SU-DHL-6 (cell line): Measurements from ENCODE around the gene ZNF586.

Experiments used
- CTCF ChIP-seq: fragments of 200-600 bp; sonication (generic); IDR thresholded peaks from one replicate; pipeline ENCODE4 v1.5.1; 2017; ENCODE audit warnings: antibody characterized with exemption, mild to moderate bottlenecking, low read length, moderate library complexity; ENCODE audit not compliant: insufficient read depth, poor library complexity, severe bottlenecking
- EZH2phosphoT487 ChIP-seq: fragments of 200-600 bp; sonication (generic), shearing (Covaris generic); conservative IDR thresholded peaks from 2 replicates; pipeline ENCODE4 v1.6.1; 2018; ENCODE audit warnings: mild to moderate bottlenecking, antibody characterized with exemption, low read length, moderate library complexity, mixed read lengths

GRCh38 chr19:57818378-57818777, 48.9 kb downstream of the ZNF586 start:
- no peak for TF ChIP-seq CTCF
- no peak for TF ChIP-seq EZH2phosphoT487
